Calu3 (cell line): ENCODE data around the gene MACROD1. TPM values are rescaled to one million over a fixed set of nuclear protein-coding genes. Genes with fewer than 3 reads are reported as not detected.

Experiments
- BruUV-seq: library from RNA; stranded (reverse); fragments of 400-500 nt; replicated peaks from 2 replicates; lab custom pipeline; 2021; lab: Mats Ljungman, UMichigan
- CTCF ChIA-PET: fragments of 300-600 bp; sonication (Branson Sonifier 250); formaldehyde crosslinking; loops from one replicate; lab custom pipeline; 2022; ENCODE audit warnings: antibody characterized with exemption; lab: Charles Lee
- DNase-seq: peaks from one replicate; pipeline ENCODE4 v3.0.0; 2022
- H3K27ac Mint-ChIP-seq: one replicate; pipeline ENCODE4 v1.8.0; 2022; ENCODE audit warnings: mixed read lengths; ENCODE audit not compliant: unreplicated experiment
- H3K27me3 Mint-ChIP-seq: one replicate; pipeline ENCODE4 v1.8.0; 2022; ENCODE audit warnings: mixed read lengths; ENCODE audit not compliant: unreplicated experiment
- H3K36me3 Mint-ChIP-seq: one replicate; pipeline ENCODE4 v1.8.0; 2022; ENCODE audit warnings: mild to moderate bottlenecking, moderate library complexity, mixed read lengths; ENCODE audit not compliant: insufficient read depth, unreplicated experiment
- H3K4me1 Mint-ChIP-seq: one replicate; pipeline ENCODE4 v1.8.0; 2022; ENCODE audit warnings: mild to moderate bottlenecking, low read depth, mixed read lengths; ENCODE audit not compliant: unreplicated experiment
- H3K4me3 Mint-ChIP-seq: one replicate; pipeline ENCODE4 v1.8.0; 2022; ENCODE audit warnings: mild to moderate bottlenecking, low read depth, moderate library complexity, mixed read lengths; ENCODE audit not compliant: unreplicated experiment
- H3K9me3 Mint-ChIP-seq: one replicate; pipeline ENCODE4 v1.8.0; 2022; ENCODE audit warnings: low read depth, mixed read lengths; ENCODE audit not compliant: unreplicated experiment
- CTCF ChIP-seq: fragments of 200-600 bp; IDR thresholded peaks from one replicate; pipeline ENCODE4 v1.8.0; 2022; ENCODE audit warnings: antibody characterized with exemption; ENCODE audit not compliant: unreplicated experiment
- intact Hi-C: fragments of 100-400 bp; cut with micrococcal nuclease; formaldehyde crosslinking; loops from one replicate; pipeline ENCODE4 v1.10.0; 2022; ENCODE audit not compliant: unreplicated experiment
- total RNA-seq: library from RNA; stranded (reverse); gene quantifications from 2 replicates; pipeline ENCODE4 v1.2.3, GENCODE V29; 2022

The MACROD1 gene
- total RNA-seq, 1 experiment from 2014 or later: 35.7 TPM

GRCh38 chr11:64118876-64119665 lies 46.8 kb downstream of the MACROD1 start:
- peaks cover 5% of the 10 kb centered on the region for H3K36me3 Mint-ChIP-seq
- no peak overlapping the region for H3K27ac Mint-ChIP-seq
- H3K27me3 Mint-ChIP-seq: no peaks in the 10 kb centered on the region
- no peaks in the 10 kb centered on the region for H3K4me1 Mint-ChIP-seq
- no peak overlapping the region for H3K4me3 Mint-ChIP-seq
- CTCF ChIA-PET: no interaction called here
- no peaks in the 10 kb centered on the region for H3K9me3 Mint-ChIP-seq
- no peak for TF ChIP-seq CTCF
- DNase-seq: no peak
- intact Hi-C loops: no loop called here
- BruUV-seq: no TSS peak

DNA sequence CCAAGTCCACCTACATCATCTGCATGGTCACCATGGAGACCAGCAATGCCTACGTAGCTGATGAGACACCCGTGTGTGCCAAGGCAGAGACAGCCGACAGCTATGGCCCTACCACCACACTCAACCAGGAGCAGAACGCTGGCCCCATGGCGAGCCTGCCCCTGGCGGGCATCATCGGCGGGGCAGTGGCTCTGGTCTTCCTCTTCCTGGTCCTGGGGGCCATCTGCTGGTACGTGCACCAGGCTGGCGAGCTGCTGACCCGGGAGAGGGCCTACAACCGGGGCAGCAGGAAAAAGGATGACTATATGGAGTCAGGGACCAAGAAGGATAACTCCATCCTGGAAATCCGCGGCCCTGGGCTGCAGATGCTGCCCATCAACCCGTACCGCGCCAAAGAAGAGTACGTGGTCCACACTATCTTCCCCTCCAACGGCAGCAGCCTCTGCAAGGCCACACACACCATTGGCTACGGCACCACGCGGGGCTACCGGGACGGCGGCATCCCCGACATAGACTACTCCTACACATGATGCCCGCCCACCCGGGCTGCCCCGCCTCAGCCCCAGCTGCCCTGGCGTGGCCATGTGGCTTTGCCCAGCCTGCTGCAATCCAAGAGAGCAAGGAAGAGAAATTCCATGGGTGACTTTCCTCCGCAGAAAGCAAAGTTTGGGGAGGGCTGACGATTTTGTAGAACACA lies 48.0 kb downstream of the MACROD1 start:
- no peak for TF ChIP-seq CTCF
- no TSS peak for BruUV-seq
- no peaks in the 10 kb centered on the region for H3K4me1 Mint-ChIP-seq
- H3K36me3 Mint-ChIP-seq: peaks cover 5% of the 10 kb centered on the region
- no peak overlapping the region for H3K4me3 Mint-ChIP-seq
- DNase-seq: no peak
- H3K27ac Mint-ChIP-seq: no peak overlapping the region
- intact Hi-C loops: no loop called here
- H3K9me3 Mint-ChIP-seq: no peaks in the 10 kb centered on the region
- H3K27me3 Mint-ChIP-seq: no peaks in the 10 kb centered on the region
- CTCF ChIA-PET: no interaction called here

GRCh38 chr11:64115531-64116522 lies 50.1 kb downstream of the MACROD1 start:
- Mint-ChIP-seq H3K27me3 (no peaks in the 10 kb centered on the region), H3K4me1 (no peaks in the 10 kb centered on the region), H3K9me3 (no peaks in the 10 kb centered on the region), H3K36me3 (peaks cover 5% of the 10 kb centered on the region), H3K4me3 (no peak overlapping the region), H3K27ac (no peak overlapping the region)
- intact Hi-C loops: no loop called here
- no peak for TF ChIP-seq CTCF
- DNase-seq: no peak
- CTCF ChIA-PET: no interaction called here
- BruUV-seq: no TSS peak

DNA sequence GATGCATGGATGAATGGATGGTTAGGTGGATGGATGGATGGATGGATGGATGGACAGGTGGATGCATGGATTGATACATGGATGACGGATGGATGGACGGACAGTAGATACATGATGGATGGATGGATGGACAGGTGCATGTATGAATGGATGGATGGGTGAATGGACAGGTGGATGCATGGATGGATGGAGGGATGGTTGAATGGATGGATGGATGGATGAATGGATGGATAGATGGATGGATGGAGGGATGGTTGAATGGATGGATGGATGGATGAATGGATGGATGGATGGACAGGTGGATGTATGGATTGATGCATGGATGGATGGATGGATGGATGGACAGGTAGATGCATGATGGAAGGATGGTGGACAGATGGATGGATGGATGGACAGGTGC lies 51.7 kb downstream of the MACROD1 start:
- no peak overlapping the region for H3K4me3 Mint-ChIP-seq
- H3K36me3 Mint-ChIP-seq: peaks cover 6% of the 10 kb centered on the region
- no peaks in the 10 kb centered on the region for H3K27me3 Mint-ChIP-seq
- H3K27ac Mint-ChIP-seq: no peak overlapping the region
- BruUV-seq: no TSS peak
- no peaks in the 10 kb centered on the region for H3K4me1 Mint-ChIP-seq
- CTCF ChIA-PET: no interaction called here
- intact Hi-C loops: no loop called here
- no peak for DNase-seq
- H3K9me3 Mint-ChIP-seq: no peaks in the 10 kb centered on the region
- no peak for TF ChIP-seq CTCF
